ENCODE data around the gene ACAD8. TPM values are rescaled to one million over a fixed set of nuclear protein-coding genes. Genes with fewer than 3 reads are reported as not detected.
"Not testable (repeated sequence)": the region's sequence is repeated elsewhere in the genome, so short reads cannot be mapped to it uniquely, and the experiment has no call there.

The ACAD8 gene
- total RNA-seq, 2 donors from 2014 or later, result 12.9 to 16.9 TPM

DNA sequence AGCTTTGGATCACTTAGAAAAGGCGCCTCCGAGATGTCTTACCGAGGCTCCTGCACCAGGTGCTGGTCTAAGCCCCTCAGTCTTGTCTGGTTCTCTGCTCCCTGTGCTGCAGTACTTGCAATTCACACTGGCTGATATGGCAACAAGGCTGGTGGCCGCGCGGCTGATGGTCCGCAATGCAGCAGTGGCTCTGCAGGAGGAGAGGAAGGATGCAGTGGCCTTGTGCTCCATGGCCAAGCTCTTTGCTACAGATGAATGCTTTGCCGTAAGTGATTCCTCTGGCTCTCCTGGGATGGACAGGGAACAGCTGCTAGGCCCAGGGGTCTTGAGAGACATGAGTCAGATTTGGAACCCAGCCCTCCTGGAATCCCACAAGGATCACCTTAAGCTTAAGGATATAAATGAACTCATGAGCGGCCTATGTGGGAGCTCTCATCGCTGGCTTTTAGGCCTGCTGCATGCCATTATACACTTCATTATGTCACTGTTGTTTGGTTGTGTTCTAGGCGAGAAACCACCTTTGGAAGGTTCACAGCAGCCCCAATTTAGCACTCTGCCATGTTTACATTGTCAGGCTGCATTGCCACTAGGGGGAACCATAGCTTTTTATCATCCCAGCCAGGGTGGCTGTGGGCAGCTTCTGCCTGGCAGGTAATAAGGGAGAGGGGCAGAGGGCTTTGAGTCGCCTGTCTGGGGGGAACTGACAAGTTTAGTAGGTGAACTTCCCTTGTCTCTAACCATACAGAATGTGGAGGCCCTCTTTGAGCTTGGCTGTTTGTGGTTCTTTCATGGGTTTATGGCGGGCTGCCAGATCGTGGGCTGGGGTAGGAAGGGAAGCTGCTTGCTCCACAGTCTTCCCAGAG is 8.5 kb downstream of the ACAD8 start:
- DNase-seq (ENCODE audit: low spot score), result no peak

DNA sequence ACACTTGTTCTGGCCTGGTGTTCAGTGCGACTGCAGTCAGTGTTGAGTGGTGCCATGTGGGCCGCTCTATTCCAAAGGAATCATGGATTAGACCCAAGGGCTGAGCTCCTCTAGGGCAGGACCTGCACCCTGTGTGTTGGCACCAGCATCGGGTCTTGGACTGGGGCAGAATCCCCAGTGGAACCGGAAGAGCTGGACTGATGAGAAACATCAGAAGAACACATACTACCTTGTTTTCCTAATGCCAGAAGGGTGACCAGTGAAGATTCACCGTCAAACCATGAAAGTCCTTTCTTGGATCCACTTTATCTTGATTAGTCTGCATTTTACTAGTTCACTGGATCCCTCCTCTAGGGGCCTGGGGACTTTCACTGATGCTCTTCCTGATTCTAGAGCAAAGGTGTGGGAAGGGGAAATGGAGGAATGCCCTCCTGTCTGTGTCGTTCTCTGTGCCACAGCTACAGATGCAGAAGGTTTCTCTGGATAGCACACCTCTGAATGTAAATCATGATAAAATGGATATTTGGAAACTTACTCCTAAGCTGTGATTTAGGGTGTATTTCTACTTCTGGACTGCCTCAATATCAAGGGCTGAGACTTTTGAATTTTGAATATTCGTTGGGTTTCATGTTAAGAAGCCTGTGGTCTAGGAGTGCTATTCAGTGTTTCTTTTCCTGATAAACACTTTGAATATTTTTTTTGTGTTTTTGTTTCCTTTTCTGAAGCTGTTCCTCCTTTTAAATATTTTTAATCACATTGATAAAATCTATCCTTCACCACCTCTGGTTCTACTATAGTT is 11.8 kb downstream of the ACAD8 start:
- intact Hi-C loops (cut with DNase I), result no loop called here
- DNase-seq (ENCODE audit: low spot score), result no peak

More for the DNA sequence above, 8.5 kb downstream of the ACAD8 start:
- intact Hi-C loops (cut with DNase I), result no loop called here

DNA sequence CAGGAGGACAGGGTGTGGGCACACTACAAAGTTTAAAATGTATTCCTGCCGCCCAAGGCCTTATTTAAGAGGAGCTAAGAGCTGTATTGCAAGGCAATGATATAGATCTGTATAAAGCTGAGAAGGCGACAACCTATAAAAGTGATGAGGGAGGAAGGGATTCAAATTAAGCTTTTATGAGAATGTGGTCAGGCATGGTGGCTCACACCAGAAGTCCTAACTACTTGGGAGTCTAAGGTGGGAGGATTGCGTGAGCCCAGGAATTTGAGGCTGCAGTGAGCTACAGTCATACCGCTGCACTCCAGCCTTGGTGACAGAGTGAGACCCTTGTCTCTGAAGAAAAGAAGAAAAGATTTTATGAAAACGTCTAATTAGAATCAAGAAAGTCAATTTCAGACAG is 13.1 kb downstream of the ACAD8 start:
- intact Hi-C loops (cut with DNase I), result no loop called here

DNA sequence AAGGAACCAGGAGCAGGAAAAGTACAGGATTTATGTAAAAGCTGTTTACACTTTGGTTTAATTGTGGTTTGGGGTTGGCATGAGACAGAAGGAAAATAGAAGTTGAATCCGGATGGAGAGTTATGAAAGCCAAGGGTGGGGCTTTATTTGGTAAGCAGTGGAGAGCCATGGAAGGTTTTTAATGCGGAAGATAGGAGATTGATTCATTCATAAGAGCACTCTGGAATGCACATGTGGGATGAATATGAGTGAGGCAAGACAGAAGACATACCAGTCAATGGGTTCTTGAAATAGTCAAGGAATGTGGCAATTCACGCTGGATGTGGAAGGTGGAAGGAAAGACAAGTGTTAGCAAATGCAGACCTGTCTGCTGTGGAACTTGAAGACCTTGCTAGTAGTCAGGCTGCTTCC is 13.5 kb downstream of the ACAD8 start:
- no peak for DNase-seq (ENCODE audit: low spot score)

More for the DNA sequence above, 13.1 kb downstream of the ACAD8 start:
- no peak for DNase-seq (ENCODE audit: low spot score)

DNA sequence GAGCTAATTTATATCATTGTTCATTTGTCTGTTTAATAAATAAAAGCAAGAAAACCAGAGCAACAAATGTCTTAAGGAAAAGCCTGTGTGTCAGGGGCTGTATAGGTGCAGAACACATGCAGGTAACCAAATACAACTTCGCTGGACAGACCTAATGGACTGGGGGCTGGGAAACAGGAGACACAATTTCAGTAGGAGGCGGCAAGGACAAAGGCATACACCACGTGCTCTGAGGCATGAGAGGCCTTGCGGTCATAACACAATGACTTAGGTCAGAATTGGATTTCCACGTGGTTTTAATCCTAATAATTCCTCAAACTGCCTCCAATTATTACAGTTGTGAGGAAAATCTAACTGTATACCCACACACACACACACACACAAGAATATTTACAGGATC is 14.1 kb downstream of the ACAD8 start:
- intact Hi-C loops (cut with DNase I), result no loop called here
- DNase-seq (ENCODE audit: low spot score), result no peak

More for the DNA sequence above, 13.5 kb downstream of the ACAD8 start:
- intact Hi-C loops (cut with DNase I), result no loop called here

DNA sequence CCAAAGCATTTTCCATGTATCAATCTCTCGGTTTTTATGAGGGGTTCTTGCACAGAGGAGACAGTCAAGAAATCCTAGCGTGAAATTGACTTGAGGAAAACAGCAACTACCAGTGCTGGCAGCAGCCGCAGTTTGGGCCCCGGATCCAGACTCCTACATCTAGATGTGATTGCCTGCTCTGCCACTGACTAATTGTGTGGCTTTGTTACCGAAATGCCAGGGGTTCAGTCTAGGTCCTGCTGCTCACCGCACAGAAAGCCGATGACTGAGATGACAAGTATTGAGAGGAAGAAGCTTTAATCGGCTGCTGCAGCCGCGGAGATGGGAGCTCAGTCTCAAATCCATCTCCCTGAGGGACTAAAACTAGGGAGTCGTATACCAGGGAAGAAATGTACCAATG is 14.6 kb downstream of the ACAD8 start:
- DNase-seq (ENCODE audit: low spot score), result no peak
- intact Hi-C loops (cut with DNase I), result no loop called here

DNA sequence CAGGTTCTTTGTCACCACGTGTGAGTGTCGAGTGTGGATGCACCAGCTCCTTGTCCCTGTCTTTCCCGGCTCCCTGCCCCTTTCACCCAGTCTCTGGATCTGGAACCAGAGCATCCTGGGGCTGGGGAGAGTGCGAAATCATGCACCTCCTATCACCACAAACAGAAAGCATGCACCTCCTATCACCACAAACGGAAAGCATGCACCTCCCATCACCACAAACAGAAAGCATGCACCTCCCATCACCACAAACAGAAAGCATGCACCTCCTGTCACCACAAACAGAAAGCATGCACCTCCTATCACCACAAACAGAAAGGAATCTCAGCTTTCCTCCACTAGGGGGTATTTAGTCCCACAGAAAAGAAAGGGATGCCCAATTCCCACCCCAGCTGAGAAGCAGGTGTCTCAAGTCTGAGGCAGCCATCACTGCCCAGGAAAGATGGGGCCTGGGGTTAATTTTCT is 16.9 kb downstream of the ACAD8 start:
- no peak for DNase-seq (ENCODE audit: low spot score)
- intact Hi-C loops (cut with DNase I), result no loop called here

DNA sequence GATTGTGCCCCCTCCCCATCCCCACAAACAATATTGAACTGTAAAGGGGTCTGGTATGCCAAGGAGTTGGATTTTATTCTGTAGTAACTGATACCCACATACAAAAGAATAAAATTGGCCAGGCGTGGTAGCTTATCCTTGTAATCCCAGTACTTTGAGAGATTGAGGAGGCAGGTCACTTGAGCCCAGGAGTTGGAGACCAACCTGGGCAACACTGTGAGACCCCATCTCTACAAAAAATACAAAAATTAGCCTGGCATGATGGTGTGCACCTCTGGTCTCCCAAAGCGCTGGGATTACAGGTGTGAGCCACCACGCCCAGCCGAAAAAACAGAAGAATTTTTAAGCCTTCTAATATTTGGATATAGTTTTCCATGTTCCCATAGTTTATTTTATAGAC is 18.6 kb downstream of the ACAD8 start:
- DNase-seq (ENCODE audit: low spot score), result no peak
- intact Hi-C loops (cut with DNase I), result no loop called here

DNA sequence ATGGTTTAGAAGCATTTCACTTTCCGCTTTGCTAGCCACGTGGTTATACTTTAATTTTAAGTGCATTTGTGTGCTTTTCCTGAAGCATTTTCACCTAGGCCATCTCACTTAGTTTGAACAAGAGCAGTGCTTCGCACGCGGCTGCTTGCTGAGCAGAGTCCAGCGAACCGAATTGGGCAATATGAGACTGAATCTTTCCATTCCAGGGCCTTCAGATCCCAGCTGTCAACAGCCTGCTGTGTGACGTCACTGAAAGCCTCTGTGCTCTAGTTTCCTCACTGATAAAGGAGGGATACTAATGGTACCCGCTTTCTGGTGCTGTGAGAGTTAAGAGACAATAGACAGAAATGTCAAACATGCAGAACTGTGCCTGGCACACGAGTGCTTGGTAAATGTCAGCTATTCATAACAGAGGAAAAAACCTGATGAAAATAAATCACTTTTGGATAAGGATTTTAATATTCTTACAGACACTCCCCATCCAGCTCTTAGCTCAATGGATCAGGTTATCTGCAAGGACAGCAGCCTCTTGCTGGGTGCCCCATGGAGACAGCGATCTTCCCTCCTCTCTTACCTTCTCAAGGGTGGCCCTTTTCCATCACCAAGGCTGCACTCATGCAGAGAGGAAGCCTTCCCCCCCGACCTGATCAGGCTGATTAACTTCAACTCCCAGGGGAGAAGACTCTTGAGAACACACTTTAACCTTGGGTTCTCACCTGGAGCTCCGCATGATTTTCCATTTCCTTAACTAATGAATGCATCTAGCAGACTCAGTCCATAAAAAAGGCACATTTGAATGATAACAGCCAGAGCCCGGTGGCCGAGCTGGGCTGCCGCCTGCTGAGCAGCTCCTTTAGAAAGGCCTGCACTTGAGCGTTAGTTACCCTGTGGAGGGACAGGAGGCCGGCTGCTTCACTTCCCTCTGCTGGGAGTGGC is 19.3 kb downstream of the ACAD8 start:
- intact Hi-C loops (cut with DNase I), result no loop called here
- no peak for DNase-seq (ENCODE audit: low spot score)

DNA sequence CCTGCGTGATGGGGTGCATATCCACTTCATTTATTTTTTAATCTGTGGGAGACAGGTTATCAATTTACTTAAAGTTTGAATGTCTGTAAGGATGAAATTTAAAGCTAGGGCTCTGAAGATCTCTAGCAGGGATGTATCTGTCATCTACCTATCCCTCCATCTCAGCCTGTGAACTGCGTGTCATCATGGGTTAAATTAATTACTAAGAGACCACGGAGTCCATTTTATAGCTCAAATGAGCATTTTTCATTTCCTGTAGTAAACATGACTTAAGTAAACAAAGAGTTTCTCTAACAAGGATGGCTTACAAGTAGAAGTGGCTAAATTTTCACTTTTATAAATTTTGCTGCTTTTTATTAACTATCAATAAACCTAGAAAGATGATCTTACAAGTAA is 19.9 kb downstream of the ACAD8 start:
- intact Hi-C loops (cut with DNase I), result no loop called here
- no peak for DNase-seq (ENCODE audit: low spot score)

DNA sequence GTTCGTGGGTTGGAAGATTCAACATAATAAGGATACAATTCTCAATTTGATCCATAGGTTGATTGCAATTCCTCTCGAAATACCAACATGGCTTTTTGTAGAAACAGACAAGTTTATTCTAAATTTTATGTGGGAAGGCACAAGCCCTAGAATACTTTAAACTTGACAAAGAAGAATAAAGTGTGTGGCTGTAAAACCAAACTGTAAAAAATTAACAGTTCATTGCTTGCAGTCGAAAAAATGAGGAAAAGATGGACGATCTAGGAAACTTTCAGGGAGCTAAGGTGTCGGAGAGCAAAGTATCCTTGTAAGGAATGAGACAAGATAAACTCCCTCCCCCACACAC is 21.8 kb downstream of the ACAD8 start:
- no peak for DNase-seq (ENCODE audit: low spot score)
- intact Hi-C loops (cut with DNase I), result no loop called here

DNA sequence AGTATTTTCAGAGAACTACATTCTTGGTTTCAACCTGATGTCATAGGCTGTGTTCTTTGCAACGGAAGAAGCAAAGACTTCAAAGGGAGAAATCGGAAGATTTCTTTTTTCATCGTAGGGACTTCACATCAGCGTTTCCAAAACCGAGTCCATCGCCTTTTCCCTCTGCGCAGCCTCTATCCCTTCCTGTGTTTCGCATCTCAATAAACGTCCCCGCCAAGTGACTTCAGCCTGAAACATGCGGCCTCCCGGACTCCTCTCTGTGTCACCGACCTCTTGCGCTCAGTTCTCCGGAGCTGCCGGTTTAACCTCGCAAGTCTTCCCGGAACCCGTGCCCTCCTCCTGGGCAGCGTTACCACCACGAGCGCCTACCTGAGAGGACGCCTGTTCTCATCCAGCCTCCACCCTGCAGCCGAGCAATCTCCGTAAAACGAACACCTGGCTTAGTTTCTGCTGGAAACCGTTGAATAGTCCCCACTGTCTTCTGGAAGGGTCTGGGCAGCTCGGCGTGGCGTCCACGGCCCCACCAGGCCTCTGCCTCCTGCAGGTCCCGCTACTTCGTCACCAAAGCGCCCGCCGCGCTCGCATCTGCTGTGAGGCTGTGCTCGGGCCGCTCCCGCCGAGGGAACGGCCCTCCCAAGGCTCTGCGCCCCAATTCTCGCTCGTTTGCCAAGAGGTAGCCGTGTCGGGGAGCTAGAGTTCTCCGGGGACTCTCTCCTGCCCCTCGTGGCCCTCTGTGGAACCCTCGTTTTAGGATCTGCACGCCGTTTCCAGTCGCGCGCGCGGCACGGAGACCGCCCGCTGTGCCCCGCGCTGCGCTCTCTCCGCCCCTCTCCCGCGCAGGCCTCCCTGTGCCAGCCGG is 22.4 kb downstream of the ACAD8 start, which contains the start of gene GLB1L3:
TSS of gene GLB1L3 (plus strand) at position 846 of the 862 bp plus-strand sequence. CDS start 362 bp downstream, outside the sequence.
- intact Hi-C loops (cut with DNase I), result no loop called here
- DNase-seq (ENCODE audit: low spot score), result no peak

DNA sequence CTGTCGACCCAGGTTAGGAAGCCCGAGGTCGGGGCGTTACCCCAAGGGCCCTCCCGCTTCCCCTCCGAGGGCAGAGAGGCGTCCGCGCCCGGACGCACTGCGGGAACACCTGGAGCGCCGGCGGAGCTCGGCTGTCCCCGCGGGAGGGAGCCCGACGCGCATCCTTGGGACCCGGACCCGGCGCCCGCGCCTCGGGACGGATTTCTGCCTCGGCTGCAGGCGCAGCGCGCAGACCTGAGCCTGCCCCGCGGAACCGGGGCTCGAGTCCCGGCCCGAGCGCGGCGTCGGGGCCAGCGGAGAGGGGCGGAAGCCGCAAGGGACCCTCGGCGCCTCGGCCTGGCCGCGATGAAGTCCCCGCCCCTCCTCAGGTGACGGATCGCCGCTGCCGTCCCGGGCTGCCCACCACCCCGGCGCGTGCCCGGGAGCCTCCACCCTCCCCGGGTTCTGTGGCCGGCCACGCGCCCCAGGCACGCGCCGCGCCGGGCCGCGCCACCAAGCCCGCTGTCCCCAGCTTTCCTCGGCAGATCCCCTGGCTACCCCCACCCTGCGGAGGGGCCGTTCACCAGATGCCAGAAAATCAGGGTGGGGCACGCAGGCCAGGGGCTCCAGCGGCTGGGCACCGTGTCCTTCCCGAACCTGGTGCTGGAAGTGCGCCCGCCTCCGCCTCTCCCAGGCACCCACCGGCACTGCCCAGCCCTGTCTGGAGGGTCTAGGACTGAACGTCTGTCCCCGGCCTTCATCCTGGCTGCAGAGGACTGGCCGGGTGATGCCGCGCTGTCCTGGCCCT is 23.2 kb downstream of the ACAD8 start:
- intact Hi-C loops (cut with DNase I), result no loop called here
- no peak for DNase-seq (ENCODE audit: low spot score)

DNA sequence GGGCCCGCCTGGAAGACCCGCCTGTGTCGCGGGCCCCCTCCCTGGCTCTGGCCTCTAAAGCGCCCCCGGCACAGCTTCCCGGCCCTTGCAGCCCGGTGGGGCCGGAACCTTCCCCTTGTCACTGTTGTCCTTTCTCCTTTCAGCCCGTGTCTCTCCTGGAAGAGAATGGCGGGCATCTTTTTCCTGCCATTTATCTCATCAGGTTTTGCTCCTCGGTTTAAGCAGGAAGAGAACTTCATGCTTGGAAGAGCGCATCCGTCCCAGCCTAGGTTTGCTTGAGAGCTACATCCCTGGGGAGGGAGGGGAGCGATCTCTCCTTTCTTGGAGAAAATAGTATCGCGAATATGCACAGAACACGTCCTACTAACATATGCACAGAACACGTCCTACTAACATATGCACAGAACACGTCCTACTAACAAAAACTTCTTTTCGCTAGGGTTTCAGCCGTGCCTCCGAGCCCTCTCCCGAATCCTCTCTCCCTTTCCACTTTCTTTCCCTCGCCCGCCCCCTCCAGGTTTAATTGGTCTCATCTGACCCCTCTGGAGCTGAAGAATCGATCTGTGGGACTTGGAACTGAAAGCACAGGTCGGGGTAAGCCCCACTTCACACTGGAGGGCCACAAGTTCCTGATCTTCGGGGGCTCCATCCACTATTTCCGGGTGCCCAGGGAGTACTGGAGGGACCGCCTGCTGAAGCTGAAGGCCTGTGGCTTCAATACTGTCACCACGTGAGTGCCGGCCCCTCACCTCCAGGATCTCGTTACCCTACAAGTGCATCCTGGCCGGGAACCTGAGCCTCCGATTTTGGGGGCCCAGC is 24.0 kb downstream of the ACAD8 start:
- intact Hi-C loops (cut with DNase I), result no loop called here
- no peak for DNase-seq (ENCODE audit: low spot score)

DNA sequence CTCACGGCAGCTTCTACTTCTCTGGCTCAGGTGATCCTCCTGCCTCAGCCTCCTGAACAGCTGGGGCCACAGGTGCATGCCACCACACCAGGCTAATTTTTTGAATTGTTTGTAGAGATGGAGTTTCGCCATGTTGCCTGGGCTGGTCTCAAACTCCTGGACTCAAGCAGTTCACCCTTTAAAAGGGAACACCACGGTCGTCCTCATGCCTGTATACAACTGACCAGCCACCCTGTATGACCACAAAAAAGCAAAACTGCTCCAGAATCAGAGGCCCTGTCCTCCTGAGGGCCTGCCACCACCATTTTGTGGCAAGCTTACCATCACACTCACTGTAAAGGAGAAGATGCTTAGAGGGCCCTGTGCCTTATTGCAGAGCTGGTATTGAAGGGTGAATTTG is 25.0 kb downstream of the ACAD8 start:
- intact Hi-C loops (cut with DNase I), result no loop called here
- DNase-seq (ENCODE audit: low spot score), result no peak

DNA sequence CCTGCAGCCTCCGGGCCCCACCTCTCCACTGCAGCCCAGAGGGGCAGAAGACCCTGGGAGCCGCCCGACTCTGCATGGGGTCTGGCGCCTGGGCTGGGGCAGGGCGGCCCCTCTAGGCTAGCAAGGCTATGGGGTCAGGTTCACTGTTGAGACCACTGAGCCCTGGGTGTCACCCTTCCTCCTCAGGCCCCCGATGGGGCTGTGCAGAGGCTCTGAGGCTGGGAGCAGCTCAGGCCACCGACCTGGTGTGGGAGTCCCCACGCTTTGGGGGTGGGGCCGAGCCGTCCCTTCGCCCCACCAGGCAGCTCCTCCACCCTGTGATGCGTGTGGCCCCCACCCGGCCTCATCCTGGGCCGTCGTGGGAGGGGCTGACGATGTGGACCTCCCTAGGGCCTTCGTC is 28.3 kb downstream of the ACAD8 start:
- DNase-seq (ENCODE audit: low spot score); intact Hi-C loops (cut with DNase I): not testable (repeated sequence)
